Measurements from ENCODE around the gene SMOC2.

The SMOC2 gene

GRCh38 chr6:168417679-168418557 lies 23.1 kb upstream of the SMOC2 start (continued):
- TF ChIP-seq, protein P1, sequence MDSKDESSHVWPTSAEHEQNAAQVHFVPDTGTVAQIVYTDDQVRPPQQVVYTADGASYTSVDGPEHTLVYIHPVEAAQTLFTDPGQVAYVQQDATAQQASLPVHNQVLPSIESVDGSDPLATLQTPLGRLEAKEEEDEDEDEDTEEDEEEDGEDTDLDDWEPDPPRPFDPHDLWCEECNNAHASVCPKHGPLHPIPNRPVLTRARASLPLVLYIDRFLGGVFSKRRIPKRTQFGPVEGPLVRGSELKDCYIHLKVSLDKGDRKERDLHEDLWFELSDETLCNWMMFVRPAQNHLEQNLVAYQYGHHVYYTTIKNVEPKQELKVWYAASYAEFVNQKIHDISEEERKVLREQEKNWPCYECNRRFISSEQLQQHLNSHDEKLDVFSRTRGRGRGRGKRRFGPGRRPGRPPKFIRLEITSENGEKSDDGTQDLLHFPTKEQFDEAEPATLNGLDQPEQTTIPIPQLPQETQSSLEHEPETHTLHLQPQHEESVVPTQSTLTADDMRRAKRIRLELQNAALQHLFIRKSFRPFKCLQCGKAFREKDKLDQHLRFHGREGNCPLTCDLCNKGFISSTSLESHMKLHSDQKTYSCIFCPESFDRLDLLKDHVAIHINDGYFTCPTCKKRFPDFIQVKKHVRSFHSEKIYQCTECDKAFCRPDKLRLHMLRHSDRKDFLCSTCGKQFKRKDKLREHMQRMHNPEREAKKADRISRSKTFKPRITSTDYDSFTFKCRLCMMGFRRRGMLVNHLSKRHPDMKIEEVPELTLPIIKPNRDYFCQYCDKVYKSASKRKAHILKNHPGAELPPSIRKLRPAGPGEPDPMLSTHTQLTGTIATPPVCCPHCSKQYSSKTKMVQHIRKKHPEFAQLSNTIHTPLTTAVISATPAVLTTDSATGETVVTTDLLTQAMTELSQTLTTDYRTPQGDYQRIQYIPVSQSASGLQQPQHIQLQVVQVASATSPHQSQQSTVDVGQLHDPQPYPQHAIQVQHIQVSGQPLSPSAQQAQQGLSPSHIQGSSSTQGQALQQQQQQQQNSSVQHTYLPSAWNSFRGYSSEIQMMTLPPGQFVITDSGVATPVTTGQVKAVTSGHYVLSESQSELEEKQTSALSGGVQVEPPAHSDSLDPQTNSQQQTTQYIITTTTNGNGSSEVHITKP (tag by site-specific recombination; IDR thresholded peaks at IDR 0.05) = no peak
- no peak for TF ChIP-seq ZNF169 (tag by site-specific recombination; IDR thresholded peaks at IDR 0.05)
- TF ChIP-seq ZNF174 (tag by site-specific recombination; IDR thresholded peaks at IDR 0.05) = no peak
- TF ChIP-seq ZNF529 (tag by site-specific recombination; IDR thresholded peaks at IDR 0.05; ENCODE audit: insufficient replicate concordance) = no peak
- TF ChIP-seq, protein P2, sequence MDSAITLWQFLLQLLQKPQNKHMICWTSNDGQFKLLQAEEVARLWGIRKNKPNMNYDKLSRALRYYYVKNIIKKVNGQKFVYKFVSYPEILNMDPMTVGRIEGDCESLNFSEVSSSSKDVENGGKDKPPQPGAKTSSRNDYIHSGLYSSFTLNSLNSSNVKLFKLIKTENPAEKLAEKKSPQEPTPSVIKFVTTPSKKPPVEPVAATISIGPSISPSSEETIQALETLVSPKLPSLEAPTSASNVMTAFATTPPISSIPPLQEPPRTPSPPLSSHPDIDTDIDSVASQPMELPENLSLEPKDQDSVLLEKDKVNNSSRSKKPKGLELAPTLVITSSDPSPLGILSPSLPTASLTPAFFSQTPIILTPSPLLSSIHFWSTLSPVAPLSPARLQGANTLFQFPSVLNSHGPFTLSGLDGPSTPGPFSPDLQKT (IDR thresholded peaks at IDR 0.05; ENCODE audit: borderline replicate concordance, low read depth, low read length) = no peak
- no peak for TF ChIP-seq PRDM4 (tag by site-specific recombination; IDR thresholded peaks at IDR 0.05)
- no peak for TF ChIP-seq ZNF785 (tag by site-specific recombination; IDR thresholded peaks at IDR 0.05)

DNA sequence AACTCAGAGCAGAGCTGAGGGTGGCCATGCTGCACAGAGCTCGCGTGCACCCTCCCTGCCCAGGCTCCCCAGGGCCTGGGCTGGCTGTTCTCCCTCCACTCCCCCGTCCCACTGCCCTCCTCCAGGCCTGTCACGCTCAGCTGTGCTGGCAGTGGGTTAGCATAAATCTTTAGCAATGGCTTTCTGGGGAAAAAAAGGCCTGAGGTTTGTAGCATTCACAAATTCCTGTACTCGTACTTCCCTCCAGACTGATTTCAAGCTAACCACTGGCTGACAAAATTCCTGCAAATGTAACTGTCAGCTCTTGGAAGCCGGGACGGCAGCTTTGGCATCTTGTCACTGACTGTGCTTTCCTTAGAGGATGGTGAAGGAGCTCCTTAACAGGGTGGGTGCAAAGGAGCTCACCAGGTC lies 22.3 kb upstream of the SMOC2 start:
- no peak overlapping the region for H3K27ac ChIP-seq (ENCODE audit: extremely low read depth, low read depth, low read length)
- CTCF ChIA-PET = interaction anchor here (0.6 to 1.3 kb wide), 2 partner anchors 27 to 387 kb away, joined by 3 read pairs; no protein-coding TSS in a partner anchor
- POLR2A ChIA-PET = no interaction called here
- peak; percentile 36 for TF ChIP-seq ZNF341 (tag by site-specific recombination; IDR thresholded peaks at IDR 0.05; ENCODE audit: low read depth)
- TF ChIP-seq ZNF473 (tag by site-specific recombination; IDR thresholded peaks at IDR 0.05) = no peak
- H3K9me3 ChIP-seq (ENCODE audit: control insufficient read depth, insufficient read depth, low read depth, low read length) = no peaks in the 10 kb centered on the region
- H3K36me3 ChIP-seq (ENCODE audit: control insufficient read depth in 2 of 2, insufficient read depth in 1 of 2, low read length in 2 of 2) = no peaks in the 10 kb centered on the region
- H3K4me1 ChIP-seq (ENCODE audit: control insufficient read depth, insufficient read depth, low read length) = no peaks in the 10 kb centered on the region
- H3K4me3 ChIP-seq (ENCODE audit: low read depth, low read length) = no peak overlapping the region

DNA sequence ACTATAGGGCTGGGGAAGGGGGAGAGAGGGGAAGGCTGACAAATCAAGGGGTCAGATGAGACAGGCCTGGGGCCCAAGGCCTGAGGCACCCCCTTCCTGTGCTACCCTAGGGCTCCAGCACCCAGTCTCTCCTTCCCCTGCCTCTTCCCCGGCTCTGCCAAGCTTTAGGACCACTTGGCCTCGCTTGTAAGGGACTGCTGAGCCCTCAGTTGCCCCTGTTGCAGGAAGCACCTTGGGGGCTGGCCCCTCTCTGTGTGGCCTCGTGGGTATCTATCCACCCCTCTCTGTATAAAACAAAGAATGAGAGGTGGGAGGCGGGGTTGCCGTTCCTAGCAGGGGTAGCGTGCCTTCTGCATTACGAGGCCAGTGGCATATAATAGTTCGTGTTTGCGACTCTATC lies 21.4 kb upstream of the SMOC2 start:
- CTCF ChIA-PET = no interaction called here
- H3K4me3 ChIP-seq (ENCODE audit: low read depth, low read length) = no peak overlapping the region
- no peaks in the 10 kb centered on the region for H3K9me3 ChIP-seq (ENCODE audit: control insufficient read depth, insufficient read depth, low read depth, low read length)
- H3K4me1 ChIP-seq (ENCODE audit: control insufficient read depth, insufficient read depth, low read length) = no peaks in the 10 kb centered on the region
- no peaks in the 10 kb centered on the region for H3K36me3 ChIP-seq (ENCODE audit: control insufficient read depth in 2 of 2, insufficient read depth in 1 of 2, low read length in 2 of 2)
- POLR2A ChIA-PET = no interaction called here
- H3K27ac ChIP-seq (ENCODE audit: extremely low read depth, low read depth, low read length) = no peak overlapping the region
- no peak for TF ChIP-seq GLIS2 (tag by site-specific recombination; IDR thresholded peaks at IDR 0.05)
- no peak for TF ChIP-seq ZNF610 (tag by site-specific recombination; IDR thresholded peaks at IDR 0.05; ENCODE audit: borderline replicate concordance)

DNA sequence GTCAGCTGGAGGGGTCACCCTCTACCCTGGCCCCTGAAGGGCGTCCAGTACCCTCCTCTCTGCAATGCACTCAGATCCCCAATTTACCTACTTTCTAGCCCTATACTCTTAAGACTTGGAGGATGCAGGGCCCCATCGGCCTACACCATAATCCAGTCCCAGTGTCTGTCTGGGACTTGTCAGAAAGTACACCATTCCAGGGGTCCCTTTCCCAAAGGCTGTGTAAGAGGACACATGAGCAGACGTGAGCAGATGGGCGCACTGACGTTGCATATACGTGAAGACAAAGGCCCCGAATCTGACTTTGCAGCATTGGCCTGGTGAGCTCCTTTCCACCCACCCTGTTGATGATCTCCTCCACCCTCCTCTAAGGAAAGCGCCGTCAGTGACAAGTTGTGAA lies 20.9 kb upstream of the SMOC2 start:
- Histone ChIP-seq H3K27ac (ENCODE audit: extremely low read depth, low read depth, low read length) (no peak overlapping the region), H3K4me1 (ENCODE audit: control insufficient read depth, insufficient read depth, low read length) (no peaks in the 10 kb centered on the region), H3K9me3 (ENCODE audit: control insufficient read depth, insufficient read depth, low read depth, low read length) (no peaks in the 10 kb centered on the region), H3K4me3 (ENCODE audit: low read depth, low read length) (no peak overlapping the region), H3K36me3 (ENCODE audit: control insufficient read depth in 2 of 2, insufficient read depth in 1 of 2, low read length in 2 of 2) (no peaks in the 10 kb centered on the region)
- CTCF ChIA-PET = no interaction called here
- TF ChIP-seq GLIS2 (tag by site-specific recombination; IDR thresholded peaks at IDR 0.05) = no peak
- TF ChIP-seq ZNF596 (tag by site-specific recombination; IDR thresholded peaks at IDR 0.05) = no peak
- no peak for TF ChIP-seq ZNF121 (tag by site-specific recombination; IDR thresholded peaks at IDR 0.05)
- TF ChIP-seq ZIC2 (tag by site-specific recombination; IDR thresholded peaks at IDR 0.05) = no peak
- TF ChIP-seq, protein P3, sequence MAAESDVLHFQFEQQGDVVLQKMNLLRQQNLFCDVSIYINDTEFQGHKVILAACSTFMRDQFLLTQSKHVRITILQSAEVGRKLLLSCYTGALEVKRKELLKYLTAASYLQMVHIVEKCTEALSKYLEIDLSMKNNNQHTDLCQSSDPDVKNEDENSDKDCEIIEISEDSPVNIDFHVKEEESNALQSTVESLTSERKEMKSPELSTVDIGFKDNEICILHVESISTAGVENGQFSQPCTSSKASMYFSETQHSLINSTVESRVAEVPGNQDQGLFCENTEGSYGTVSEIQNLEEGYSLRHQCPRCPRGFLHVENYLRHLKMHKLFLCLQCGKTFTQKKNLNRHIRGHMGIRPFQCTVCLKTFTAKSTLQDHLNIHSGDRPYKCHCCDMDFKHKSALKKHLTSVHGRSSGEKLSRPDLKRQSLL (tag by site-specific recombination; IDR thresholded peaks at IDR 0.05) = no peak
- no peak for TF ChIP-seq BCL11A (tag by site-specific recombination; IDR thresholded peaks at IDR 0.05; ENCODE audit: low read depth)
- TF ChIP-seq ZNF473 (tag by site-specific recombination; IDR thresholded peaks at IDR 0.05) = no peak
- POLR2A ChIA-PET = no interaction called here

Data from HEK293 (cell line).